Panc1 (cell line): ENCODE data around the gene AMPD1. TPM values are rescaled to one million over a fixed set of nuclear protein-coding genes. Genes with fewer than 3 reads are reported as not detected.

Experiments
- ATAC-seq: fragments of 200-7000 bp; cut with Tn5 transposase; 2 replicates; pipeline ENCODE4 v1.9.1; 2020; ENCODE audit warnings: mild to moderate bottlenecking, moderate library complexity
- BruUV-seq: library from RNA; stranded (reverse); fragments of 400-500 nt; replicated peaks from 2 replicates; lab custom pipeline; 2021; lab: Mats Ljungman, UMichigan
- CTCF ChIA-PET: fragments of 300-600 bp; sonication (Branson Sonifier 250); formaldehyde crosslinking; loops from one replicate; lab custom pipeline; 2022; ENCODE audit warnings: antibody characterized with exemption; lab: Charles Lee
- POLR2A ChIA-PET: fragments of 300-600 bp; sonication (Branson Sonifier 250); formaldehyde crosslinking; loops from one replicate; lab custom pipeline; 2022; ENCODE audit warnings: antibody characterized with exemption; lab: Charles Lee
- DNase-seq: peaks from one replicate; pipeline ENCODE4 v3.0.0-alpha.2; 2010; ENCODE audit warnings: low read depth, low spot score
- H3K27ac ChIP-seq: 2 replicates; pipeline ENCODE4 v1.5.1; 2011; ENCODE audit warnings: mild to moderate bottlenecking, low read length, inconsistent platforms
- H3K27me3 ChIP-seq: fragments of 200-500 bp; sonication (Bioruptor generic); 2 replicates; pipeline ENCODE4 v1.6.0; 2014; ENCODE audit warnings: low read length, inconsistent platforms; ENCODE audit not compliant: control insufficient read depth, insufficient read depth
- H3K36me3 ChIP-seq: fragments of 200-500 bp; sonication (Bioruptor generic); 2 replicates; pipeline ENCODE4 v1.5.1; 2014; ENCODE audit warnings: inconsistent platforms, mild to moderate bottlenecking, low read length, moderate library complexity; ENCODE audit not compliant: control insufficient read depth, insufficient read depth
- H3K4me1 ChIP-seq: 2 replicates; pipeline ENCODE4 v1.5.1; 2011; ENCODE audit warnings: inconsistent platforms, mild to moderate bottlenecking, low read length, moderate library complexity; ENCODE audit not compliant: control insufficient read depth, insufficient read depth
- H3K4me3 ChIP-seq, 2 experiments: 2 replicates each; pipeline ENCODE4 v1.5.1; 2011 to 2012; ENCODE audit warnings: low read depth in 2 of 2, low read length in 2 of 2, mild to moderate bottlenecking in 2 of 2, inconsistent platforms in 1 of 2, moderate library complexity in 1 of 2
- H3K9me3 ChIP-seq: fragments of 200-500 bp; sonication (Bioruptor generic); 2 replicates; pipeline ENCODE4 v1.5.1; 2014; ENCODE audit warnings: low read depth, mild to moderate bottlenecking, inconsistent platforms, low read length, moderate library complexity; ENCODE audit not compliant: control insufficient read depth, insufficient read depth
- CTCF ChIP-seq: fragments of 450-650 bp; IDR thresholded peaks from 2 replicates; pipeline ENCODE4 v1.5.1; 2017; ENCODE audit warnings: mild to moderate bottlenecking
- POLR2AphosphoS5 ChIP-seq: IDR thresholded peaks from 2 replicates; pipeline ENCODE4 v1.6.1; 2012; ENCODE audit warnings: mild to moderate bottlenecking, low read depth, low read length, moderate library complexity
- REST ChIP-seq, 2 experiments: IDR thresholded peaks; 2 replicates each; pipeline ENCODE4 v1.6.1; 2011 to 2012; ENCODE audit warnings: low read depth in 2 of 2, control low read depth in 1 of 2, low read length in 1 of 2, mild to moderate bottlenecking in 1 of 2, moderate library complexity in 1 of 2; ENCODE audit not compliant: insufficient read depth in 1 of 2
- SIN3A ChIP-seq: IDR thresholded peaks from 2 replicates; pipeline ENCODE4 v1.6.1; 2012; ENCODE audit warnings: low read depth, mild to moderate bottlenecking, low read length, moderate library complexity, borderline replicate concordance; ENCODE audit not compliant: insufficient read depth
- TCF7L2 ChIP-seq: IDR thresholded peaks from 2 replicates; pipeline ENCODE4 v1.6.1; 2011; ENCODE audit warnings: mild to moderate bottlenecking, low read depth, low read length, inconsistent platforms
- in situ Hi-C: cut with HindIII; loops from 2 replicates; pipeline ENCODE4 v1.10.0; 2016; ENCODE audit warnings: low sequenced_read_pairs, low pct_unique_long_range_greater_than_20kb
- intact Hi-C: fragments of 100-400 bp; cut with micrococcal nuclease; formaldehyde crosslinking; loops from one replicate; pipeline ENCODE4 v1.10.0; 2022; ENCODE audit not compliant: unreplicated experiment
- total RNA-seq: library from RNA; stranded (reverse); gene quantifications from one replicate; pipeline ENCODE4 v1.2.1, GENCODE V29; 2021; ENCODE audit not compliant: unreplicated experiment

Gene AMPD1
- total RNA-seq, 1 experiment from 2014 or later = not detected

DNA sequence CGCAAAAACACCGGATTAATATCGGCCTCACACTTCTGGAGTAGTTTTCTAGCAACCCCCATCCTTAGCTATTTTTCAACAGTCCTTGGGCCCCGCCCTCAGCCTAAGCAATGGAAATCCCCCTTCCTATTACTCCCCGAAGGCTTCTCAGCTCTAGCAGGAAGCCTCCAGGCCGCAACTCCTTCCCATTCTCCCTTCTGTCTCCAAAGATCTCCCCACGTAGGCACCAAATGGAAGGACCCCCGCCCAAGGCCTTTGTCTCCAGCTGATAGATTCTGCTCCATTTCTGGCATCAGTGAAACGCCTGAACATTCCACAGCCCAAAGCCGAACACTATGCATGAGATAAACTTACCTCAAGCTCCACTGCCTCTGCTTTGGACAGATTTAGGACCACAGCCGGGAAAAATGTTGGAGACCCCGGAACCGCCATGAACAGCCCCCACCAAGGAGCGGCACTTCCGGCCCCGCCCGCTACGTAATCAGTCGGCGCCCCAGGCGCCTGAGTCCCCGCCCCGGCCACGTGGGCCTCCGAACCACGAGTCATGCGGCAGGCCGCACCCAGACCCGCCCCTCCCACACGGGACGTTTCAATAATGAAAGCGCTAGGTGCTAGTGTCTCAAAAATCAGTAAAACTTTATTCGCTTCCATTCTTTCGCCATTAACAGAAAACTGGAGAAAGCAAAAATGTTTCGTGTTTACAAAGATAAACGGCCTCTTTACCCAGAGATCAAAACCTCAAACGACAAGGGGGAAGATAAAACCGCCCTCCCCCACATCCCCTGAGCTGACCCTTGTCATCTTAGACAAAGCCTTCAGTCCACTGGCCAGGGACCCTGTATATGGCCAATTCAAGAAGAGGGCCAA, 21.2 kb upstream of the AMPD1 start, which contains the start of gene NRAS:
Gene NRAS, minus strand, starts transcription at position 468 of the 867 bp plus-strand sequence. CDS start 611 bp downstream, outside the sequence.
- peak within 1 kb of the TSS; percentile 99 for H3K27ac ChIP-seq
- H3K4me1 ChIP-seq = peaks cover 6% of the 10 kb centered on the region; the same call in 1 of the 2 replicates
- ChIA-PET POLR2A (interaction anchor here (0.6 kb wide), 1 partner anchor 753 kb away, joined by 3 read pairs; no protein-coding TSS in a partner anchor), CTCF (no interaction called here)
- peak within 1 kb of the TSS; percentile 98 to 99 for H3K4me3 ChIP-seq
- H3K36me3 ChIP-seq = peaks cover 40% of the 10 kb centered on the region
- TF ChIP-seq REST (IDR thresholded peaks at IDR 0.05; ENCODE audit: insufficient read depth in 1 of 2, low read depth in 2 of 2, low read length in 1 of 2) (no peak), SIN3A (0 out of 2 replicates have a peak, but pooled peaks have one; percentile 73), POLR2AphosphoS5 (peak; percentile 92), TCF7L2 (no peak)
- ATAC-seq (peak; percentile 99), DNase-seq (peak; percentile 39)
- no TSS peak for BruUV-seq
- intact Hi-C loops (no loop called here), in situ Hi-C loops (no loop called here)
- H3K27me3 ChIP-seq = no peaks in the 10 kb centered on the region
- H3K9me3 ChIP-seq = no peaks in the 10 kb centered on the region

- Histone ChIP-seq H3K4me1 (peaks cover 6% of the 10 kb centered on the region; the same call in 1 of the 2 replicates), H3K9me3 (no peaks in the 10 kb centered on the region), H3K4me3 (peak overlapping the region; percentile 98 to 99), H3K36me3 (peaks cover 37% of the 10 kb centered on the region), H3K27me3 (no peaks in the 10 kb centered on the region), H3K27ac (peak overlapping the region; percentile 99)
- TF ChIP-seq REST (IDR thresholded peaks at IDR 0.05; ENCODE audit: insufficient read depth in 1 of 2, low read depth in 2 of 2, low read length in 1 of 2) = no peak
- no peak for TF ChIP-seq SIN3A
- no peak for TF ChIP-seq POLR2AphosphoS5
- TF ChIP-seq TCF7L2 = no peak
- no peak for TF ChIP-seq CTCF
- CTCF ChIA-PET = no interaction called here
- 0 out of 2 replicates have a peak, but pooled peaks have one; percentile 8 for ATAC-seq
- intact Hi-C loops (no loop called here), in situ Hi-C loops (no loop called here)
- TSS peak; percentile 63 for BruUV-seq
- POLR2A ChIA-PET = interaction anchor here (0.6 kb wide), 1 partner anchor 752 kb away, joined by 3 read pairs; no protein-coding TSS in a partner anchor
- no peak for DNase-seq
Measured at GRCh38 chr1:114715952-114716303, 20.6 kb upstream of the AMPD1 start.
